Measurements from ENCODE around the gene CACNA2D1.

CACNA2D1 gene

DNA sequence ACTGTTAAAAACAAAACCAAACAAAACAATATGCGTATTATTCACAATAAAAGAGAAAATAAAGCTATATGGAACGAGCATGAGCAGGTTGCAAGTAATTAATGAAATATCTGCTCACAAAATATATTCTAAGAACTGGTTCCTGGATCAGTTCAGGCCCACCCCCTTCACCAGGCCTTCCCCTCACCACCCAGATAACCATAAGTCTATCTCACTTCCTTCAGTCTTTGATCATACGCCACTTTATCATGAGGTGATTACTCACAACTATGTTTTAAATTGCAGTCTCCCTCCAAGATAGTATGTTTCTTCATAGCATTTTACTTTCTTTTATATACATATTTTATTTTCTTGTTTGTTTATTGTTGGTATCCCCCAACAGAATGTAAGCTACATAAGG lies 410.7 kb downstream of the CACNA2D1 start:
- in situ Hi-C loops (cut with MboI; ENCODE audit: low sequenced_read_pairs, unreplicated experiment), result loop anchor here (25.0 kb wide), 2 partner anchors 529 to 704 kb away; no protein-coding TSS in a partner anchor
- no peak for DNase-seq (ENCODE audit: low spot score)

DNA sequence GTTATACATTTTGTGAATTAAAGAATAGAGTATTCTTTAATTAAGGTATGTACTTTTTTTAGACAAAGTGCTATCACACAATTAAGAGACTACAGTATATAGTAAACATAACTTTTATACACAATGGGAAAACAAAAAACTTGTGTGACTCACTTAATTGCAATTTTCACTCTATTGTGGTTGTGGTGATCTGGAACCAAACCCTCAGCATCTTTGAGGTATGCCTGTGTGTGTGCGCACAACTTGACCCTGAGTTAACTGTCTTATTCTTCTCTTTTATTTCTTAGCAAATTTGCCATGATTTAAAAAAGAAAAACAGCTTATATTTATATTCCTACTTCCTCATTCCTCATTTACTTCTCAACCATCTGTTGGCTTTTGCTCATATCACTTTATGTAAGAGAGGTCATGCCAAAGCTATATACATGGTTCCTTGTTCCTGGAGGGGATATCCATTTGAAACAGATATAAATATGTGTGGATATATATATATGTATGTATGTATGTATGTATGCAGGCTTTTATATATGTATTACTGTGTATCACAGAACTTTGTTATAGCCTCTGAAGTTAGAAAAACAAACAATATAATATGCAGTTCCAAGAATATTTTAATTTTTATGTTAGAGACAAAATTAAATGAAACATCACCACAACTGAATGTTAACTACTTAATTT lies 414.2 kb downstream of the CACNA2D1 start:
- DNase-seq (ENCODE audit: low spot score), result no peak
- TF ChIP-seq, protein P1, sequence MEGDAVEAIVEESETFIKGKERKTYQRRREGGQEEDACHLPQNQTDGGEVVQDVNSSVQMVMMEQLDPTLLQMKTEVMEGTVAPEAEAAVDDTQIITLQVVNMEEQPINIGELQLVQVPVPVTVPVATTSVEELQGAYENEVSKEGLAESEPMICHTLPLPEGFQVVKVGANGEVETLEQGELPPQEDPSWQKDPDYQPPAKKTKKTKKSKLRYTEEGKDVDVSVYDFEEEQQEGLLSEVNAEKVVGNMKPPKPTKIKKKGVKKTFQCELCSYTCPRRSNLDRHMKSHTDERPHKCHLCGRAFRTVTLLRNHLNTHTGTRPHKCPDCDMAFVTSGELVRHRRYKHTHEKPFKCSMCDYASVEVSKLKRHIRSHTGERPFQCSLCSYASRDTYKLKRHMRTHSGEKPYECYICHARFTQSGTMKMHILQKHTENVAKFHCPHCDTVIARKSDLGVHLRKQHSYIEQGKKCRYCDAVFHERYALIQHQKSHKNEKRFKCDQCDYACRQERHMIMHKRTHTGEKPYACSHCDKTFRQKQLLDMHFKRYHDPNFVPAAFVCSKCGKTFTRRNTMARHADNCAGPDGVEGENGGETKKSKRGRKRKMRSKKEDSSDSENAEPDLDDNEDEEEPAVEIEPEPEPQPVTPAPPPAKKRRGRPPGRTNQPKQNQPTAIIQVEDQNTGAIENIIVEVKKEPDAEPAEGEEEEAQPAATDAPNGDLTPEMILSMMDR (IDR thresholded peaks at IDR 0.05; ENCODE audit: borderline replicate concordance, control extremely low read depth, extremely low read depth, insufficient read depth, missing control alignments), result no peak
- in situ Hi-C loops (cut with MboI; ENCODE audit: low sequenced_read_pairs, unreplicated experiment), result loop anchor here (25.0 kb wide), 2 partner anchors 533 to 708 kb away; no protein-coding TSS in a partner anchor

More for the DNA sequence above, 410.7 kb downstream of the CACNA2D1 start:
- TF ChIP-seq, protein P1 (IDR thresholded peaks at IDR 0.05; ENCODE audit: borderline replicate concordance, control extremely low read depth, extremely low read depth, insufficient read depth, missing control alignments), result no peak

DNA sequence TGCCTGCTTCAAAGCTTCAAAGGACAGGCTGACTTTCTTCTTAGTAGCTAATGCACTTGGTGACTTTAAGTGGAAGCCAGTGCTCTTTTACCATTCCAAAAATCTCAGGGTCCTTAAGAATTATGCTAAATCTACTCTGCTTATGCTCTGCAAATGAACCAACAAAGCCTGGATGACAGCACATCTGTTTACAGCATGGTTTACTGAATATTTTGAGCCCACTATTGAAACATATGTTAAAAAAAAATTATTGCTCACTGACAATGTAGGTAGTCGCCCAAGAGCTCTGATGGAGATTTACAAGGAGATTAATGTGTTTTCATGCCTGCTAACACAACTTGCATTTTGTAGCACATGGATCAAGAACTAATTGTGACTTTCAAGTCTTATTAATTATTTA lies 415.5 kb downstream of the CACNA2D1 start:
- DNase-seq (ENCODE audit: low spot score), result no peak
- TF ChIP-seq, protein P1 (IDR thresholded peaks at IDR 0.05; ENCODE audit: borderline replicate concordance, control extremely low read depth, extremely low read depth, insufficient read depth, missing control alignments), result no peak
- in situ Hi-C loops (cut with MboI; ENCODE audit: low sequenced_read_pairs, unreplicated experiment), result loop anchor here (25.0 kb wide), 2 partner anchors 534 to 709 kb away; no protein-coding TSS in a partner anchor

DNA sequence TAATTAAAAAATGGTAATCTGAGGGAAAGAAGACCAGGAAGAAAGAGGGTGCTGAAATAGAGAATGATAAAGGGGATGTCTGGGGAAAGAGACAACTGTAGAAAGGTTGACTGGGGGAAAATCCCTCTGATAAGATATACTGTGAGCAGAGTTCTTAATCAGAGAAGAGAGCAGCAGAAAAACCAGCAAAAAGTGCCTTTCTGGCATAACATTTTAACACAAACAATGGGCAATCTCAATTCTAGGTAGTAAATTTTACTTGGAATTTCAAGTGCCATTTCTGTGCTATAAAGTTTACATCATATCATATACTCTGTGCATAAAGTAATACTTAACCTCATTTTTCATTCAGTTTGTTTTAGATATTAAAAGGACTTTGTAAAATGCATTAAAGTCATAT lies 421.9 kb downstream of the CACNA2D1 start:
- in situ Hi-C loops (cut with MboI; ENCODE audit: low sequenced_read_pairs, unreplicated experiment), result no loop called here
- TF ChIP-seq, protein P1 (IDR thresholded peaks at IDR 0.05; ENCODE audit: borderline replicate concordance, control extremely low read depth, extremely low read depth, insufficient read depth, missing control alignments), result no peak
- no peak for DNase-seq (ENCODE audit: low spot score)

DNA sequence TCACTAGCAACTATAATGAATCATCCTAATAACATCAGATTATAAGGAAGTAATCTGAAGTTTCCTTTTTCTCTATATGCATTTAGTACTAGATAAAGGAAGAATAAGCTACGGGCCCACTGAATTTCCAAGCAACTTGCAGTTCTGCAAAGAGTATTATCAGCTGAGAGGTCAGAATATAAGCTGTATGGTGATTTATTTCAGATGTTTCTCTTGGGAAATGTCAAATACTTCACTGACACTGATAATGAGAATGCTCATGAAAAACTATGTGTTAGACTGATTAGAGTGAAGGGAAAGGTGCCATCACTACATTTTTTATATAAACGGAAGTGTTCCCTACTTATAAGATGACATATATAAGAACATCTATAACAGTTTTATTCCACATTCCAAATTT lies 422.5 kb downstream of the CACNA2D1 start:
- TF ChIP-seq, protein P1 (IDR thresholded peaks at IDR 0.05; ENCODE audit: borderline replicate concordance, control extremely low read depth, extremely low read depth, insufficient read depth, missing control alignments), result no peak
- in situ Hi-C loops (cut with MboI; ENCODE audit: low sequenced_read_pairs, unreplicated experiment), result no loop called here

DNA sequence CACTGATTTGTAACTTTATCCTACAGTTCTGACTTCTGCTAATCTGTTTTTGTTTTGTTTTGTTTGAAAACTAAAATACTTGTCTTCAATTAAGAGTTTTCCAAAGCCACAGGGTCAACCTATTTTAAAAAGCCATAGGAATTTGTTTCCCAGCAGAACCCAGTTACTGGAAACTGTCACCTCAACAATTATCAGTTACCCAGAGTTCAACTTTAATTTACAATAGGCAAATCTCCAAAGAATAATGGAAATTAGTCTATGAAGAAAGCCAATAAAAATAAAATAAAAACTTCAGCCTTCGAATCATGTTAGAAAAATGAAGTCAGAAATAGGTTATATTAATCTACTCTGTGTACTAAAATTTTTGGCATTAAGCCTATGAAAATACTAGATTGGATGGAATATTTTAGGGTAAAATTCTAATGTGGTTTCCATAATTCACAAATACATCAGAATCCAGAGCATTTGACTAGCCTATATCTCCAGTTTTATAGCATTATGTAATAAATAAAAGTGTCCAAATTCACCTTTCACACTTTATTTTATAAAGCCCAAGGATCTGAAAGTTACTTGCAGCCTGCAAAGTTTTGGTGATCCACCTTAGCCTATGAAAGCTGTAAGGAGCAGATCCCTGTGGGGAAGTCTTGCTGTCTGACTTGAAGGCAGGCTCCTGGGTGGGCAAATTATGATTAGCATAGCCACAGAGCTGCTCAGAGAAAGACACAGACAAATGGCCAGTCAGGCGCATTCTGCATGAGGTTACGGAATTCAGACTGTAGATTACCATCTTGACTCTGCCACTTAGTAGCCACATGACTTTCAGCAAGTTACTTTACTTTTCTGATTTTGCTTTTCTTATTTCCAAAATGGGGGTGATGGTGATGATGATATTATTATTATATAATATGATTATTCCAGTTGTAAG lies 423.8 kb downstream of the CACNA2D1 start:
- no peak for DNase-seq (ENCODE audit: low spot score)
- TF ChIP-seq, protein P1 (IDR thresholded peaks at IDR 0.05; ENCODE audit: borderline replicate concordance, control extremely low read depth, extremely low read depth, insufficient read depth, missing control alignments), result no peak
- in situ Hi-C loops (cut with MboI; ENCODE audit: low sequenced_read_pairs, unreplicated experiment), result no loop called here

More for the DNA sequence above, 422.5 kb downstream of the CACNA2D1 start:
- DNase-seq (ENCODE audit: low spot score), result no peak

Data from GM13976 (cell line).